ENCODE data around the gene STAG1.
"Not testable (repeated sequence)": the region's sequence is repeated elsewhere in the genome, so short reads cannot be mapped to it uniquely, and the experiment has no call there.

The STAG1 gene

GRCh38 chr3:136645915-136646314 is 106.3 kb downstream of the STAG1 start:
- no peak for DNase-seq (ENCODE audit: low spot score)

DNA sequence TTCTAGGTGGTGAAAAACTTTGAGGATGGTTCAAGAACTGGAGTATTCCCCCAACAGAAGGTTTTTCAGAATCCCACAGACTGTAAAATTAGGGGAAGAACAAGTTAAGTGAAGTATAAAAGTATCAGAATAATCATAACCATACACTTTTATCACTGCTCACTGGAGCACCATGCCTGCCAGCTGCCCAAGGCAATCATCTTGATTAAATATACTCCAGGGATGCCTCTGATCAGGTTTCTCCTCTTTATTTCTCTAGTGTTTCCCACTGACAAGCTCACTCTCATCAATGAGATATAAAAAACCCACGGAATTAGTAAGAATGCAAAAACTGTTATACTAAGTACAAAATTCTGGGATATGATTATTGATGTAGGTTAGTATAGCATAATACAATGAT is 108.0 kb downstream of the STAG1 start:
- DNase-seq (ENCODE audit: low spot score) = no peak

DNA sequence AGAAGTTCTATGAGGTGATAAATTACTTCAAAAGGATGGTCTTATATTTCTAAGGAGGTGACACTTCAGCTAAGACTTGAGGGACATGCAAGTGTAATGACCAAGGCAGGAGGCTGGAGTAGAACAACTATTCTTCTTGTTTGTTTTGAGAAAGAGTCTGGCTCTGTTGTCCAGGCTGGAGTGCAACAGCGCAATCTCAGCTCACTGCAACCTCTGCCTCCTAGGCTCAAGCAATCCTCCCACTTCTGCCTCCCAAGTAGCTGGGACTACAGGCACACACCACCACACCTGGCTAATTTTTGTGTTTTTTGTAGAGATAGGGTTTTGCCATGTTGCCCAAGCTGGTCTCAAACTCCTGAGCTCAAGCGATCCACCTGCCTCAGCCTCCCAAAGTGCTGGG is 108.8 kb downstream of the STAG1 start:
- not testable (repeated sequence) for DNase-seq (ENCODE audit: low spot score)

- no peak for DNase-seq (ENCODE audit: low spot score)
Measured at GRCh38 chr3:136642711-136643110, 109.5 kb downstream of the STAG1 start.

- DNase-seq (ENCODE audit: low spot score) = no peak
Measured at GRCh38 chr3:136639069-136639468, 113.1 kb downstream of the STAG1 start.

GRCh38 chr3:136637176-136637575 is 115.0 kb downstream of the STAG1 start:
- DNase-seq (ENCODE audit: low spot score) = no peak

DNA sequence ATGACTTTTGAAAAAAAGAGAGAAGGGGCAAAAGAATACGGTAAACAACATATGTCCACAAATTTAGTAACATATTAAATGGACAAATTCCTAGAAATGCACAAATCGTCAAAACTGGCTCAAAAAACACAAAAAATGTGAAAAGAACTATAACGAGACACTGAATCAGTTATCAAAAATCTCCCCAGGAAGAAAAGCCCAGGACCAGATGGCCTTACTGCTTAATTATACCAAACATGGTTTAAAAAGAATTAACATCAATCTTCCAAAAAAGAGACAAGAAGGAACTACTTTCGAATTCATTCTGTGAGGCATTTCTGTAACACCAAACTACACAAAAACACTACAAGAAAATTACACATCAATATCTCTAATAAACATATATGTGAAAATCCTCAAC is 117.4 kb downstream of the STAG1 start:
- no peak for DNase-seq (ENCODE audit: low spot score)

DNA sequence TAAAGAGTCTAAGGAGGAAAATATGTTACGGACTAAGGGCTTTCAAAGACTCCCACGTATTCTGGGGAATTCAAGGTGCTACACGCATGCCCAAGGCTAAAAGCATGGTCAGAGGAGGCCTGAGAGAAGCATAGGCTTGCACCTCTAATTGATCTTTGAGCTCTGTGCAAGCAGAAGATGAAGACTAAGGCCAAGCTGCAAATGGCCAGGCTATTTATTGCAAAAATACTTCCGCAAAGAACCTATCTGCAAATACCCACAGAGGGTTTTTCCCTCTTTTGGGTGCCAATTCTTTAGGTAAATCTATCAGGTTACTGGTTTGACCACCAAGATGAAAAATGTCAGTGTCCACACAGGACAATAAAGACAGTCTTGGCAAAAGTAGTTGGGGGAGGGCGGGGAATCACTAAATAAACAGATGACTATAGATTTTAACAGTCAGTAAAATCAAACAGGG is 119.5 kb downstream of the STAG1 start:
- DNase-seq (ENCODE audit: low spot score) = no peak

- DNase-seq (ENCODE audit: low spot score) = no peak
Measured at GRCh38 chr3:136631424-136631823, 120.8 kb downstream of the STAG1 start.

DNA sequence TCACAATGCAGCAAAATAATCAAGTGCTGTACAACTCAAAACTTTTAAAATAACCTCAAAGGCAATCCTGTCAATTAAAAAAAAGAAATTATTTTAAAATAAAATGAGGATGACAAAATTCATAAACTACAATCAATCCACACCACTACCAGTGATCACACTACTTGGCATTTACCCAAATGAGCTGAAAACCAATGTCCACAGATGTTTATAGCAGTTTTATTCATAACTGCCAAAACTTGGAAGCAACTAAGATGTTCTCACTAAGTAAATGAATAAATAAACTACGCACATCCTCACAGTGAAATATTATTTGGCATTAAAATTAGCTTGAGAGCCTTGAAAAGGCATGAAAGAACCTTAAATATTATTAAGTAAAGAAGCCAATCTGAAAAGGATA is 121.3 kb downstream of the STAG1 start:
- no peak for DNase-seq (ENCODE audit: low spot score)

DNA sequence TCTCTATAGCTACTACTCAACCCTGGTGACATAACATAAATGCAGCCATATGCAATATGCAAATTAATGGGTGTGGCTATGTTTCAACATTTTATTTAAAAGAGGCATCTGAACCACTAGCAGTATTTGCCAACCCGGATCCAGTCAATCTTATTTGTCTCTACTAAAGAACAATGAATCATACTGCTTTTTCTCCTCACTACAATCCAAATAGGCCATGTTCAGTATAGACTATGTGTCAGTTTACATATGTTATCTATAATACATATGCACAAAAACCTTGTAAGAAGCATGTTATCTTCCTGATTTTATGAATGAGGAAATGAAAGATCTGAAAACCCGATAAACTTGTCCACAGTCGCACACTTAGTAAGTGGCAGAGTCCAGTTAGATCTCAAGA is 125.7 kb downstream of the STAG1 start:
- no peak for DNase-seq (ENCODE audit: low spot score)

DNA sequence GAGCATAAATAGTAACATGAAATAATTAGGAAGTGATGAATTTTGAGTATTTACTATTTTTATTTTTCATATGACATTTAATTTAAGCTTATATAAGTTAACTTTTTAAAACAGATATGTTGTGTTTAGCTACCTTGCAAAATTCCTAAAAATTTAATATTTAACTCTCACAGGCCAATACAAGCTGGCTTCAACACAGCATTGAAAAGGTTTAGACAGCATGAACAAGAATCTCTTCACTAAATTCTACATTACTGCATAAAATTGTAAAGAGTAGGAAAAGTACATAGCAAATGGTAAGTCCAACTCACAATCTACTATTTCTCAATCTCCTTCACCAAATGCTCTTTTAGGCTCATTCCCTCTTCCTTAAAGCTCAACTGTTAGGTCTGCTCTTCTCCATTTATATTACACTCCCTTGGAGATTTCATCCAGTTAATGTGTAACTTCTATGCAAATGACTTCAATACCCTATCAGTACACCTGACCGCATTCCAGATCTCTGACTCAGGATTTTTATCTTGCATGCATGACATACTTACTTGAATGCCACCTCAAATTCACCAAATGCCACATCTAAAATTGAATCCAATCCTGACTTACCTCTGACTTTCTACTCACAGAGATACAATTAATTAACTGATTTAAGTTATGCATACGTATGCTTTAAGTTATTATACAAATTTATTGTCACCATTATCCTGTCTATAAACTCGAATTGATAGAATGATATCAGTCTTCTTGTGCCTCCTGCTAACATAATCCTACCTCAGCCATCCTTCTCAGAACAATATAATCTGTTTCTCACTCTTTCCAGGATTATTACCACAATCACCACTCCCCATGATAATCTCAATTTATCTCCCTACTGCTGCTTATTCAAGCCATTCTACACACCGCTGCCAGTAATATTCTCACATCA is 127.0 kb downstream of the STAG1 start:
- DNase-seq (ENCODE audit: low spot score) = no peak

GRCh38 chr3:136624371-136624770 is 127.8 kb downstream of the STAG1 start:
- no peak for DNase-seq (ENCODE audit: low spot score)

GRCh38 chr3:136621628-136622027 is 130.6 kb downstream of the STAG1 start:
- DNase-seq (ENCODE audit: low spot score) = no peak

GRCh38 chr3:136620436-136620835 is 131.7 kb downstream of the STAG1 start:
- no peak for DNase-seq (ENCODE audit: low spot score)

GRCh38 chr3:136617969-136618525 is 134.1 kb downstream of the STAG1 start:
- DNase-seq (ENCODE audit: low spot score) = not testable (repeated sequence)

DNA sequence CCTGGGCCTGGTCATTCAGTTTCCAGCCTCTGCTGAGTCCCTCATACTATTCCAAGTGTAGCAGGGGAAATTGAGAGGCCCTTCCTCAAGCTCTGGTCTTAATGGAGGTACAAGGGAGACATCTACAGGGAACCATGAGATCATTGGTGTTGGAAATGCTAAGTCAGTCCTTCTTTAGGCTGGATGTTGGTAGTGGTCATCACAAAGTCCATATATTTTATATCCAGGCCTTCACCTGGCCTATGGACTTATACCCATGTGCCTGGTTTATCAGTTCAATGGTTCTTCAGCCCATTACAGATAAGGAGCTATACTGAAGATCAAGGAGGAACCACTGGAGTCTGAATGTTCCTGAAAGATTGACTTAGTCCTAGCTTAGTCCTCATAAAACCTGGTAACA is 135.0 kb downstream of the STAG1 start:
- DNase-seq (ENCODE audit: low spot score) = no peak

- no peak for DNase-seq (ENCODE audit: low spot score)
Measured at GRCh38 chr3:136612512-136612911, 139.7 kb downstream of the STAG1 start.

GRCh38 chr3:136606990-136607389 is 145.2 kb downstream of the STAG1 start:
- DNase-seq (ENCODE audit: low spot score) = no peak

- DNase-seq (ENCODE audit: low spot score) = not testable (repeated sequence)
Measured at GRCh38 chr3:136606216-136606615, 146.0 kb downstream of the STAG1 start.

DNA sequence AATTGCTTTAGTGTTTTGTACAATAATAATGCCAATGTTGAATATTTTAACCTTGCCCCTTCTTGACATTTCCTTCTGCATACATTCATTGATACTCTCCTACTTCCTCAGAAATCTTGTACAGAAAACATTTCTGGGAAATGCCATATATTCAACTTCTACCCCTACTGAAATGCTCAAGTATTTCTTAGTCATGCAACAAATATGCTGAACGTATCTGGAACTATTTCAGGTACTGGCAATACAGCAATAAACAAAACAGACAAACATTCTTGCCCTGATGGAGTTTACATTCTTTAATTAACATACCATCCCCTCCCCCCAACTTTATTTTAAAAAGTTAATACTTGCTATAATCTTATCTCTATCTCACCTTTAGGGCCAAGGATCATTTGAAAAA is 147.2 kb downstream of the STAG1 start:
- no peak for DNase-seq (ENCODE audit: low spot score)

DNA sequence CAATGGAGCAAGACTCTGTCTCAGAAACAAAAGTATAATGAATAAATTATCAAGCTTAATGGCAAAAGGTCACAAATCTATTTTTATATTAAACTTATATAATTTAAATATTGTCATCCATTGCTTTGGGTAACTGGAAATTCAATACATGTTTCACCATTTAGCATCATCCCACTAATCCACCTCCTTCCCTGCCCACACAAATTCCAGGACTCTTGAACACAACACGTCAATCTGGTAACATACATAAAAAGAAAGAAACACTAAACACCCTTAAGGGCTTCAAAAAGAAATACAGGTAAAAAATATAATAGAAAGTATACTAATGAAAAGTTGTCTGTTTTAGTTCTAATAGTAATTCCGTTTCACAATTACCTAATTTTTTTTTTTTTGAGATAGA is 149.4 kb downstream of the STAG1 start:
- DNase-seq (ENCODE audit: low spot score) = no peak

DNA sequence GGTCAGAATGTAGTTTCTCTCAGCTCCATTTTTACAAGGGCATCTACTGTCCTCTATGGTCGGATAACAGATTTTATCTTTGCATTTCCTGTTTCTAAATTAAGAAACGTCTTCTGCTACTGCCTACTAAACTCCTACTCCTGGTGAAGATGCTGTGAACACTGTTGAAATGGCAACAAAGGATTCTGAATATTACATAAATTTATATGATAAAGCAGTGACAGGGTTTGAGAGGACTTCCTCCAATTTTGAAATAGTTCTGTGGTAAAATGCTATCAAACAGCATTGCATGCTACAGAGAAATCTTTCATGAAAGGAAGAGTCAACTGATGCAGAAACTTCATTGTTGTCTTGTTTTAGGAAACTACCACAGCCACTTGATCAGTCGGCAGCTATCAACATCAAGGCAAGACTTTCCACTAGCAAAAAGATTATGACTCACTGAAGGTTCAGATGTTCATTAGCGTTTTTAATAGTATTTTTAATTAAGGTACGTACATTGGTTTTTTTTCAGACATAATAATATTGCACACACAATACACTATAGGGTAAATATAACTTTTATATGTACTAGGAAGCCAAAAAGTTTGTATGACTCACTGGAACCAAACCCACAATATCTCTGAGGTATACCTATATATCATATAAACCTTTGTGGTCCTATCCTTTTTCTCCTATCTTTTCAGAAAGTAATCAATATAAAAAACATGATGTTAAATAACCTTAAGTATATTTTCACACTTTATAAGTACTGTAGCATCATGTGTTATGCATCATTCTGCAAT is 156.1 kb downstream of the STAG1 start:
- DNase-seq (ENCODE audit: low spot score) = no peak

Data from CD4-positive, alpha-beta T cell treated with Interleukin-6 at 100 ng/mL for 8 hours (primary cell).